ENCODE results near the gene ARHGEF7. TPM values are rescaled to one million over a fixed set of nuclear protein-coding genes. Genes with fewer than 3 reads are reported as not detected.
"Not testable (repeated sequence)": the region's sequence is repeated elsewhere in the genome, so short reads cannot be mapped to it uniquely, and the experiment has no call there.

ARHGEF7 gene
- total RNA-seq, 1 experiment from 2014 or later, result 46.2 TPM

GRCh38 chr13:111068009-111068350, 47.1 kb upstream of the ARHGEF7 start:
- Histone ChIP-seq H3K36me3 (ENCODE audit: control insufficient read depth in 1 of 2, insufficient read depth in 2 of 2, low read length in 2 of 2) (no peaks in the 10 kb centered on the region), H3K27ac (ENCODE audit: low read depth, low read length) (no peak overlapping the region), H3K79me2 (ENCODE audit: insufficient read depth, low read length) (no peaks in the 10 kb centered on the region), H3K4me1 (ENCODE audit: control insufficient read depth in 1 of 2, insufficient read depth in 2 of 2, low read length in 2 of 2) (peaks cover 3 to 14% of the 10 kb centered on the region in 2 experiments; a peak in 1 of 4 replicates), H3K4me2 (ENCODE audit: low read length) (peak overlapping the region; percentile 97), H3K9ac (ENCODE audit: low read length) (no peak overlapping the region), H2AFZ (ENCODE audit: low read depth, low read length, poor library complexity, severe bottlenecking) (peak overlapping the region; percentile 92), H3K4me3 (replicated peaks in 1 of 2; ENCODE audit: low read depth in 1 of 2, low read length in 2 of 2) (peak overlapping the region; percentile 59 to 74), H3K27me3 (ENCODE audit: insufficient read depth, low read length) (no peaks in the 10 kb centered on the region), H3K9me3 (ENCODE audit: control insufficient read depth in 1 of 2, insufficient read depth in 1 of 2, low read depth in 1 of 2, low read length in 2 of 2) (0 out of 4 replicates have a peak, but pooled peaks cover 0 to 4% of the 10 kb centered on the region in 2 experiments), H3K9me2 (ENCODE audit: insufficient read depth) (no peaks in the 10 kb centered on the region), H4K20me1 (ENCODE audit: insufficient read depth) (no peaks in the 10 kb centered on the region)
- DNase-seq (ENCODE audit: low read depth, low spot score) (no peak), ATAC-seq (no peak)
- intact Hi-C loops (cut with micrococcal nuclease), result no loop called here
- ChIA-PET CTCF (interaction anchor here (0.7 to 2.6 kb wide), 22 partner anchors 9 to 407 kb away, joined by 3 to 18 read pairs (median 4); partner anchors contain the start of gene ANKRD10), RAD21 (ENCODE audit: low non-redundant PET in 1 of 2, low total read pairs in 2 of 2, uncharacterized antibody in 2 of 2, unreplicated experiment in 2 of 2) (interaction anchor here in 1 of 2 experiments (1.1 to 1.2 kb wide), 2 partner anchors 148 to 156 kb away, joined by 3 to 4 read pairs; no protein-coding TSS in a partner anchor), POLR2A (interaction anchor here (1.2 kb wide), 1 partner anchor 355 kb away, joined by 3 read pairs; no protein-coding TSS in a partner anchor)
- BruUV-seq (replicated peaks), result no TSS peak
- TF ChIP-seq REST (IDR thresholded peaks at IDR 0.05; ENCODE audit: low read depth), result no peak
- no peak for TF ChIP-seq ELF1 (IDR thresholded peaks at IDR 0.05; ENCODE audit: borderline replicate concordance, low read depth)
- TF ChIP-seq RAD21 (IDR thresholded peaks at IDR 0.05; ENCODE audit: low read depth), result no peak
- no peak for TF ChIP-seq POLR2AphosphoS5 (IDR thresholded peaks at IDR 0.05; ENCODE audit: low read depth, low read length)

- H3K36me3 ChIP-seq (ENCODE audit: control insufficient read depth in 1 of 2, insufficient read depth in 2 of 2, low read length in 2 of 2); H3K27ac ChIP-seq (ENCODE audit: low read depth, low read length); H3K79me2 ChIP-seq (ENCODE audit: insufficient read depth, low read length); POLR2A ChIA-PET; H3K9ac ChIP-seq (ENCODE audit: low read length); H4K20me1 ChIP-seq (ENCODE audit: insufficient read depth); H3K9me2 ChIP-seq (ENCODE audit: insufficient read depth); ATAC-seq; BruUV-seq (replicated peaks); H2AFZ ChIP-seq (ENCODE audit: low read depth, low read length, poor library complexity, severe bottlenecking); H3K4me3 ChIP-seq (replicated peaks in 1 of 2; ENCODE audit: low read depth in 1 of 2, low read length in 2 of 2); H3K4me2 ChIP-seq (ENCODE audit: low read length); CTCF ChIA-PET; H3K27me3 ChIP-seq (ENCODE audit: insufficient read depth, low read length): not testable (repeated sequence)
- intact Hi-C loops (cut with micrococcal nuclease), result loop anchor here (5.0 kb wide), 1 partner anchor 391 kb away; no protein-coding TSS in a partner anchor
- Histone ChIP-seq H3K9me3 (ENCODE audit: control insufficient read depth in 1 of 2, insufficient read depth in 1 of 2, low read depth in 1 of 2, low read length in 2 of 2) (peaks cover 0 to 13% of the 10 kb centered on the region in 2 experiments; a peak in 1 of 4 replicates), H3K4me1 (ENCODE audit: control insufficient read depth in 1 of 2, insufficient read depth in 2 of 2, low read length in 2 of 2) (peaks cover 3 to 14% of the 10 kb centered on the region in 2 experiments; a peak in 1 of 4 replicates)
- RAD21 ChIA-PET (ENCODE audit: low non-redundant PET in 1 of 2, low total read pairs in 2 of 2, uncharacterized antibody in 2 of 2, unreplicated experiment in 2 of 2), result interaction anchor here in 1 of 2 experiments (0.7 kb wide), 1 partner anchor 145 kb away, joined by 5 read pairs; no protein-coding TSS in a partner anchor
- DNase-seq (ENCODE audit: low read depth, low spot score), result peak; percentile 19
- peak; percentile 33 for TF ChIP-seq RAD21 (IDR thresholded peaks at IDR 0.05; ENCODE audit: low read depth)
- peak in 2 of 3 experiments; percentile 33 to 50; a peak in 4 of 6 replicates for TF ChIP-seq CTCF (IDR thresholded peaks at IDR 0.05 in 2 of 3, conservative IDR thresholded peaks at IDR 0.05 in 1 of 3; ENCODE audit: borderline replicate concordance in 1 of 3, insufficient read depth in 1 of 3, low read depth in 2 of 3, low read length in 2 of 3)
These were observed 44.0 kb upstream of the ARHGEF7 start for GRCh38 chr13:111071120-111071519.

GRCh38 chr13:111071526-111071925, 43.6 kb upstream of the ARHGEF7 start:
- DNase-seq (ENCODE audit: low read depth, low spot score); H3K27me3 ChIP-seq (ENCODE audit: insufficient read depth, low read length); H3K79me2 ChIP-seq (ENCODE audit: insufficient read depth, low read length); BruUV-seq (replicated peaks); H3K9ac ChIP-seq (ENCODE audit: low read length); H3K4me2 ChIP-seq (ENCODE audit: low read length); POLR2A ChIA-PET; H3K27ac ChIP-seq (ENCODE audit: low read depth, low read length); H3K4me3 ChIP-seq (replicated peaks in 1 of 2; ENCODE audit: low read depth in 1 of 2, low read length in 2 of 2); ATAC-seq; H4K20me1 ChIP-seq (ENCODE audit: insufficient read depth); H3K36me3 ChIP-seq (ENCODE audit: control insufficient read depth in 1 of 2, insufficient read depth in 2 of 2, low read length in 2 of 2); H3K9me2 ChIP-seq (ENCODE audit: insufficient read depth); H2AFZ ChIP-seq (ENCODE audit: low read depth, low read length, poor library complexity, severe bottlenecking); CTCF ChIA-PET: not testable (repeated sequence)
- RAD21 ChIA-PET (ENCODE audit: low non-redundant PET in 1 of 2, low total read pairs in 2 of 2, uncharacterized antibody in 2 of 2, unreplicated experiment in 2 of 2), result interaction anchor here in 1 of 2 experiments (0.7 kb wide), 1 partner anchor 144 kb away, joined by 5 read pairs; no protein-coding TSS in a partner anchor
- H3K9me3 ChIP-seq (ENCODE audit: control insufficient read depth in 1 of 2, insufficient read depth in 1 of 2, low read depth in 1 of 2, low read length in 2 of 2), result peaks cover 0 to 13% of the 10 kb centered on the region in 2 experiments; a peak in 1 of 4 replicates
- intact Hi-C loops (cut with micrococcal nuclease), result loop anchor here (5.0 kb wide), 1 partner anchor 391 kb away; no protein-coding TSS in a partner anchor
- peaks cover 3 to 12% of the 10 kb centered on the region in 2 experiments; a peak in 1 of 4 replicates for H3K4me1 ChIP-seq (ENCODE audit: control insufficient read depth in 1 of 2, insufficient read depth in 2 of 2, low read length in 2 of 2)
